Type B pancreatic cell (in vitro differentiated cells): ENCODE results near the gene TRA2B. TPM values are rescaled to one million over a fixed set of nuclear protein-coding genes. Genes with fewer than 3 reads are reported as not detected.

Experiments used
- DNase-seq: peaks from one replicate; pipeline ENCODE4 v3.0.0; 2021; ENCODE audit warnings: mixed read lengths; ENCODE audit not compliant: unreplicated experiment; ENCODE audit errors: extremely low spot score
- H3K27ac Mint-ChIP-seq: 2 replicates; pipeline ENCODE4 v1.8.0; 2021; ENCODE audit warnings: mild to moderate bottlenecking, mixed read lengths
- H3K27me3 Mint-ChIP-seq: 2 replicates; pipeline ENCODE4 v1.8.0; 2021; ENCODE audit warnings: mixed read lengths
- H3K36me3 Mint-ChIP-seq: 2 replicates; pipeline ENCODE4 v1.8.0; 2021; ENCODE audit warnings: mixed read lengths
- H3K4me1 Mint-ChIP-seq: one replicate; pipeline ENCODE4 v1.8.0; 2021; ENCODE audit warnings: mixed read lengths; ENCODE audit not compliant: unreplicated experiment
- H3K4me3 Mint-ChIP-seq: 2 replicates; pipeline ENCODE4 v1.8.0; 2021; ENCODE audit warnings: mild to moderate bottlenecking, mixed read lengths
- H3K9me3 Mint-ChIP-seq: 2 replicates; pipeline ENCODE4 v1.8.0; 2021; ENCODE audit warnings: mixed read lengths
- CTCF ChIP-seq: fragments of 200-600 bp; sonication (generic); conservative IDR thresholded peaks from 2 replicates; pipeline ENCODE4 v1.5.0; 2021; ENCODE audit warnings: antibody characterized with exemption, mild to moderate bottlenecking
- total RNA-seq: library from RNA; stranded (reverse); gene quantifications from 2 replicates; pipeline ENCODE4 v1.2.1, GENCODE V29; 2021; ENCODE audit warnings: low replicate concordance

TRA2B gene
- total RNA-seq, 1 donor from 2014 or later: 205 TPM

GRCh38 chr3:185976100-185976499, 38.3 kb upstream of the TRA2B start:
- no peak for TF ChIP-seq CTCF
- Mint-ChIP-seq H3K4me3 (no peak overlapping the region), H3K9me3 (no peaks in the 10 kb centered on the region), H3K4me1 (no peaks in the 10 kb centered on the region), H3K27ac (no peak overlapping the region), H3K27me3 (peaks cover 25% of the 10 kb centered on the region), H3K36me3 (no peaks in the 10 kb centered on the region)
- DNase-seq: no peak

GRCh38 chr3:185971579-185971978, 33.8 kb upstream of the TRA2B start:
- DNase-seq: no peak
- Mint-ChIP-seq H3K9me3 (no peaks in the 10 kb centered on the region), H3K4me3 (no peak overlapping the region), H3K27ac (no peak overlapping the region), H3K4me1 (no peaks in the 10 kb centered on the region), H3K27me3 (peaks cover 9% of the 10 kb centered on the region), H3K36me3 (no peaks in the 10 kb centered on the region)
- no peak for TF ChIP-seq CTCF

DNA sequence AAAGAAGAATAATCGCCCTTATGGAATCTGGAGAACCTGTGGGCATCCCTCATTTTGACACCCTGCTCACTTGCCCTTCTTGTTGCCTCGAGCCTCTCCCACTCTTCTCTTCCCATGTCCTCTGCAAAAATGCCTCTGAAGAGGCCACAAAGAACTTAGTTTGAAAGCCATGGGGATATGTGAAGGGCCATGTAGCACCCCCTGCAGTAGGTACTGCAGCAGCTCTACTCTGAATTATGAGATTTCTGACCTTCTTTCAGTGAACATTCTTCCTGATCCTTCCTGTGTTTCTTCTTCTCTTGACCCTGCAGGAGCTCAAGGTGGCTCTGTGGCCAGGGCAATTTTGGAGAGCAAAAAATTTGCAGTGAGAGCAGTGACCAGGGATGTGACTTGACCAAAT, 30.4 kb upstream of the TRA2B start:
- Mint-ChIP-seq H3K4me3 (no peak overlapping the region), H3K36me3 (no peaks in the 10 kb centered on the region), H3K4me1 (no peaks in the 10 kb centered on the region), H3K27me3 (no peaks in the 10 kb centered on the region), H3K9me3 (no peaks in the 10 kb centered on the region), H3K27ac (no peak overlapping the region)
- no peak for DNase-seq
- no peak for TF ChIP-seq CTCF

- no peak overlapping the region for H3K4me3 Mint-ChIP-seq
- no peaks in the 10 kb centered on the region for H3K9me3 Mint-ChIP-seq
- H3K36me3 Mint-ChIP-seq: no peaks in the 10 kb centered on the region
- TF ChIP-seq CTCF: no peak
- DNase-seq: no peak
- no peaks in the 10 kb centered on the region for H3K4me1 Mint-ChIP-seq
- H3K27ac Mint-ChIP-seq: no peak overlapping the region
- no peaks in the 10 kb centered on the region for H3K27me3 Mint-ChIP-seq
Measured at GRCh38 chr3:185966655-185967054, 28.8 kb upstream of the TRA2B start.

- Mint-ChIP-seq H3K27me3 (no peaks in the 10 kb centered on the region), H3K27ac (peak overlapping the region; percentile 43), H3K4me3 (no peak overlapping the region), H3K36me3 (no peaks in the 10 kb centered on the region), H3K9me3 (no peaks in the 10 kb centered on the region), H3K4me1 (no peaks in the 10 kb centered on the region)
- TF ChIP-seq CTCF: no peak
- DNase-seq: no peak
Measured at GRCh38 chr3:185965496-185965895, 27.7 kb upstream of the TRA2B start.

- no peak overlapping the region for H3K27ac Mint-ChIP-seq
Measured at GRCh38 chr3:185961675-185962232, 23.9 kb upstream of the TRA2B start.

More at GRCh38 chr3:185961675-185962232, 23.9 kb upstream of the TRA2B start:
- no peak overlapping the region for H3K4me3 Mint-ChIP-seq
- H3K36me3 Mint-ChIP-seq: no peaks in the 10 kb centered on the region
- TF ChIP-seq CTCF: no peak
- H3K27me3 Mint-ChIP-seq: no peaks in the 10 kb centered on the region
- H3K4me1 Mint-ChIP-seq: no peaks in the 10 kb centered on the region
- H3K9me3 Mint-ChIP-seq: no peaks in the 10 kb centered on the region
- no peak for DNase-seq
